Breast epithelium (tissue), 3 donors: ENCODE data around the gene PROZ.

Source experiments
- CTCF ChIP-seq, 3 donors: fragments of 450-650 bp; IDR thresholded peaks; one replicate each; pipeline ENCODE4 v1.5.1; 2016 to 2017; ENCODE audit warnings: antibody characterized with exemption in 3 of 3, mild to moderate bottlenecking in 3 of 3, moderate library complexity in 3 of 3
- POLR2A ChIP-seq: fragments of 450-650 bp; IDR thresholded peaks from one replicate; pipeline ENCODE4 v1.6.1; 2016; ENCODE audit warnings: antibody characterized with exemption, mild to moderate bottlenecking, moderate library complexity
- POLR2AphosphoS5 ChIP-seq, 3 donors: sonication (generic); formaldehyde crosslinking; IDR thresholded peaks; one replicate each; pipeline ENCODE4 v1.6.1; 2017; ENCODE audit warnings: antibody characterized with exemption in 3 of 3

DNA sequence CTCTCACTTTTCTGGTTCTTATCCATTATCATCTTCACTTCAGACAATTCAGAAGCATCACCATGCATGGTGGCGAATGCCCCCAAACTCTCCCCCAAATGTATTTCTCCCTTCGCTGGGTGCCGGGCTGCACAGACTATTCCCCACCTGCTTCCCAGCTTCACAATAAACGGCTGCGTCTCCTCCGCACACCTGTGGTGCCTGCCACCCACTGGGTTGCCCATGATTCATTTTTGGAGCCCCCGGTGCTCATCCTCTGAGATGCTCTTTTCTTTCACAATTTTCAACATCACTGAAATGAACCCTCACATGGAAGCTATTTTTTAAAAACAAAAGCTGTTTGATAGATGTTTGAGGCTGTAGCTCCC is 38.6 kb upstream of the PROZ start:
- TF ChIP-seq CTCF (IDR thresholded peaks at IDR 0.05): no peak
- TF ChIP-seq POLR2A: no peak
- TF ChIP-seq POLR2AphosphoS5 (IDR thresholded peaks at IDR 0.05): no peak
